RWPE2 (cell line): ENCODE results near the gene AMZ1.

Experiments
- ATAC-seq: fragments of 200-7000 bp; cut with Tn5 transposase; 3 replicates; pipeline ENCODE4 v1.9.1; 2021; ENCODE audit warnings: low read depth
- DNase-seq: peaks from one replicate; pipeline ENCODE4 v3.0.0-alpha.2; 2020; ENCODE audit warnings: low spot score
- H3K27ac ChIP-seq: fragments of 450-650 bp; 2 replicates; pipeline ENCODE4 v1.5.1; 2017; ENCODE audit warnings: mild to moderate bottlenecking; ENCODE audit not compliant: poor library complexity, severe bottlenecking
- H3K27me3 ChIP-seq: fragments of 250-450 bp; sonication (Bioruptor Pico); 2 replicates; pipeline ENCODE4 v1.5.1; 2021; ENCODE audit warnings: mild to moderate bottlenecking, moderate library complexity; ENCODE audit not compliant: insufficient read depth, poor library complexity, severe bottlenecking
- H3K36me3 ChIP-seq: fragments of 250-450 bp; sonication (Bioruptor Pico); 2 replicates; pipeline ENCODE4 v1.5.1; 2020; ENCODE audit warnings: low read depth, mild to moderate bottlenecking, moderate library complexity
- H3K4me1 ChIP-seq: fragments of 250-450 bp; sonication (Bioruptor Pico); 2 replicates; pipeline ENCODE4 v1.5.1; 2021; ENCODE audit warnings: mild to moderate bottlenecking, moderate library complexity; ENCODE audit not compliant: insufficient read depth, poor library complexity, severe bottlenecking
- H3K4me3 ChIP-seq: fragments of 250-450 bp; sonication (Bioruptor Pico); 2 replicates; pipeline ENCODE4 v1.5.1; 2021; ENCODE audit warnings: mild to moderate bottlenecking, moderate library complexity; ENCODE audit not compliant: severe bottlenecking
- H3K9me3 ChIP-seq: fragments of 250-450 bp; sonication (Bioruptor Pico); 2 replicates; pipeline ENCODE4 v1.5.1; 2021; ENCODE audit warnings: mild to moderate bottlenecking, moderate library complexity; ENCODE audit not compliant: severe bottlenecking
- TF ChIP-seq, protein P1 (sequence below): fragments of 450-650 bp; IDR thresholded peaks from one replicate; pipeline ENCODE4 v1.5.1; 2017; ENCODE audit warnings: mild to moderate bottlenecking, moderate library complexity; ENCODE audit not compliant: poor library complexity, severe bottlenecking

The AMZ1 gene, protein sequence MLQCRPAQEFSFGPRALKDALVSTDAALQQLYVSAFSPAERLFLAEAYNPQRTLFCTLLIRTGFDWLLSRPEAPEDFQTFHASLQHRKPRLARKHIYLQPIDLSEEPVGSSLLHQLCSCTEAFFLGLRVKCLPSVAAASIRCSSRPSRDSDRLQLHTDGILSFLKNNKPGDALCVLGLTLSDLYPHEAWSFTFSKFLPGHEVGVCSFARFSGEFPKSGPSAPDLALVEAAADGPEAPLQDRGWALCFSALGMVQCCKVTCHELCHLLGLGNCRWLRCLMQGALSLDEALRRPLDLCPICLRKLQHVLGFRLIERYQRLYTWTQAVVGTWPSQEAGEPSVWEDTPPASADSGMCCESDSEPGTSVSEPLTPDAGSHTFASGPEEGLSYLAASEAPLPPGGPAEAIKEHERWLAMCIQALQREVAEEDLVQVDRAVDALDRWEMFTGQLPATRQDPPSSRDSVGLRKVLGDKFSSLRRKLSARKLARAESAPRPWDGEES

DNA sequence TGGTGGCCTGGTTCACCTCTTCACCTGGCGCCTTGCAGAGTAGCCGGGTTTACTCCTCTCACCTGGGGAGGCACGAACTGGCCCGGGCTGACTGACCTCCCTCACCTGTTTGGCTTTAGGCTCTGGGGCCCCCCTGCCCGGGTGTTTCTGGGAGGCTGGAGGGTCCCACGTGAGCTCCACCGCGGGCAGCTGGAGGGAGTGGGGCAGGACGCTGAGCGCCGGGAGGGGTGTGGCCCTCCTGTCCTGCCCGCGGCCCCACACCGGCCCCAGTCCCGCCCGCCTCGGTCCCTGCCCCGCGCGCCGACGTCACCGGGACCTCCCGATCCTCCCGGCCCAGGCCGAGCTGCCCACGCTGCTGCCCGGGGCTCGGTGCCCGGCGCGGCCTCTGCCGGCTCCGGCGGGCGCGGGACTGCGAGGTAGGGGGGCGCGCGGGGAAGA, at the start of gene AMZ1:
AMZ1 (plus strand) TSS at position 322 of the 438 bp plus-strand sequence. CDS start 12,250 bp downstream, outside the sequence.
- ATAC-seq (peak; percentile 49), DNase-seq (no peak)
- TF ChIP-seq, protein P1, sequence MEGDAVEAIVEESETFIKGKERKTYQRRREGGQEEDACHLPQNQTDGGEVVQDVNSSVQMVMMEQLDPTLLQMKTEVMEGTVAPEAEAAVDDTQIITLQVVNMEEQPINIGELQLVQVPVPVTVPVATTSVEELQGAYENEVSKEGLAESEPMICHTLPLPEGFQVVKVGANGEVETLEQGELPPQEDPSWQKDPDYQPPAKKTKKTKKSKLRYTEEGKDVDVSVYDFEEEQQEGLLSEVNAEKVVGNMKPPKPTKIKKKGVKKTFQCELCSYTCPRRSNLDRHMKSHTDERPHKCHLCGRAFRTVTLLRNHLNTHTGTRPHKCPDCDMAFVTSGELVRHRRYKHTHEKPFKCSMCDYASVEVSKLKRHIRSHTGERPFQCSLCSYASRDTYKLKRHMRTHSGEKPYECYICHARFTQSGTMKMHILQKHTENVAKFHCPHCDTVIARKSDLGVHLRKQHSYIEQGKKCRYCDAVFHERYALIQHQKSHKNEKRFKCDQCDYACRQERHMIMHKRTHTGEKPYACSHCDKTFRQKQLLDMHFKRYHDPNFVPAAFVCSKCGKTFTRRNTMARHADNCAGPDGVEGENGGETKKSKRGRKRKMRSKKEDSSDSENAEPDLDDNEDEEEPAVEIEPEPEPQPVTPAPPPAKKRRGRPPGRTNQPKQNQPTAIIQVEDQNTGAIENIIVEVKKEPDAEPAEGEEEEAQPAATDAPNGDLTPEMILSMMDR = no peak
- Histone ChIP-seq H3K27me3 (peaks cover 20% of the 10 kb centered on the region), H3K27ac (no peak within 1 kb of the TSS), H3K4me1 (no peaks in the 10 kb centered on the region), H3K4me3 (peak within 1 kb of the TSS; percentile 16), H3K36me3 (no peaks in the 10 kb centered on the region), H3K9me3 (no peaks in the 10 kb centered on the region)

DNA sequence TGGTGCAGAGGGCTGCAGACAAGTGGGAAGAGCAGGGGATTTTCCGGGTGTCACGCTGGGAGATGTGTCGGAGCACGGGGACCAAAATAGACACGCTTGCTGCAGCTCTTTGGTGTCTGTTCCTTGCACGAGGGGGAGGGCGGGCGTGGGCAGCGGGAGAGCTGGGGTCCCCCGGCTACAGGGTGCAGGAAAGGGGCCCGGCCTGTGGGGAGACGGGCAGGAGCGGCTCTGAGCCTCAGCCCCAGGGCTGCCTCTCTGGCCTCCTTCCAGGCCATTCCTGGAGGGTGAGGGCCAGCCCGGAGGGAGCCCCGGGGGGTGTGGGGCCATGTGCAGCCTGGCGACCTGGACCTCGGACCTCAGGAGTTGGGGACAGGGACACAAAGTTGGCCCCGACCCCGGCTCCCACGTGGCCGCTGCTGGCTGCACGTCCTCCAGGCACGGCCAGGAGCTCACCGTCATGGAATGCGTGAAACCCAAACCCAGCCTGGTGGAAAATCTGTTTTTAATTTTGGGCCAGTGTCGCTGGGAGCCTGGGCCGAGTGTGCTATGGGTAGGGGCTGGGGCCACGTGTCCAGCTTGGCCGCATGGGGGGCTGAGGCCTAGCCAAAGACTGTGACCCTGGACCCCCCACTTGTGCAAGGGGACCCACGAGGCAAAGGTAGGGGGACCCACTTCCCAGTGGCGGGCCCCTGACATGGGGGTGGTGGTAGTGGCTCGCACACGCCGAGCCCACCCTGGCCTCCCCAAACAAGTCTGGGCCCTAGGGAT, 49.6 kb upstream of the AMZ1 start:
- DNase-seq = no peak
- no peaks in the 10 kb centered on the region for H3K27me3 ChIP-seq
- H3K27ac ChIP-seq = no peak overlapping the region
- no peak for ATAC-seq
- no peaks in the 10 kb centered on the region for H3K36me3 ChIP-seq
- peaks cover 10% of the 10 kb centered on the region for H3K4me1 ChIP-seq
- H3K9me3 ChIP-seq = no peaks in the 10 kb centered on the region
- H3K4me3 ChIP-seq = no peak overlapping the region
- TF ChIP-seq, protein P1 = no peak

DNA sequence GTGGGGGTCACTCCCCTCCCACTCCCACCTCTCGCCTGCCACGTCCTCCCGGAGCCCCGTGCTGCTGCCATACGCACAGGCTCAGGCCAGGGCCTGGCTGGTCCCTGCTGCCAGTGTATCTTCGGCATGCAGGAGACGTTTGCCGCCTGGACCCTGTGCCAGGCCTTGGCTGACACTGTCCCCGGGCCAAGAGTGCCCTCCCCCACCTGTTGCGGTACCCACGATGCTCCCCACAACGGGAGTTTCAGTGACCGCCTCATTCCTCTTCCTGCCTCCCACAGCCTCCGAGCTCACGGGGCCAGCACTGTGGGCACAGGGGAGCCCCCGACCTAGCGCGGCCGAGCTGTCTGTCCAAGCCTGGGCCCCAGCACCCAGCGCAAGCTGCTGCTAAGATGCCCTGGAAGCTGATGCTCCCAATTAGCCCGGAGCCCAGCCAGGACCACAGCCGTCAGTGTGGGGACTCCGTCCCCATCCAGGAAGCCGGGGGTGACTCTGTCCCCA, 48.8 kb upstream of the AMZ1 start:
- Histone ChIP-seq H3K4me3 (no peak overlapping the region), H3K4me1 (peaks cover 6% of the 10 kb centered on the region), H3K27ac (no peak overlapping the region), H3K27me3 (no peaks in the 10 kb centered on the region), H3K9me3 (no peaks in the 10 kb centered on the region), H3K36me3 (no peaks in the 10 kb centered on the region)
- TF ChIP-seq, protein P1 = no peak
- ATAC-seq (no peak), DNase-seq (no peak)

DNA sequence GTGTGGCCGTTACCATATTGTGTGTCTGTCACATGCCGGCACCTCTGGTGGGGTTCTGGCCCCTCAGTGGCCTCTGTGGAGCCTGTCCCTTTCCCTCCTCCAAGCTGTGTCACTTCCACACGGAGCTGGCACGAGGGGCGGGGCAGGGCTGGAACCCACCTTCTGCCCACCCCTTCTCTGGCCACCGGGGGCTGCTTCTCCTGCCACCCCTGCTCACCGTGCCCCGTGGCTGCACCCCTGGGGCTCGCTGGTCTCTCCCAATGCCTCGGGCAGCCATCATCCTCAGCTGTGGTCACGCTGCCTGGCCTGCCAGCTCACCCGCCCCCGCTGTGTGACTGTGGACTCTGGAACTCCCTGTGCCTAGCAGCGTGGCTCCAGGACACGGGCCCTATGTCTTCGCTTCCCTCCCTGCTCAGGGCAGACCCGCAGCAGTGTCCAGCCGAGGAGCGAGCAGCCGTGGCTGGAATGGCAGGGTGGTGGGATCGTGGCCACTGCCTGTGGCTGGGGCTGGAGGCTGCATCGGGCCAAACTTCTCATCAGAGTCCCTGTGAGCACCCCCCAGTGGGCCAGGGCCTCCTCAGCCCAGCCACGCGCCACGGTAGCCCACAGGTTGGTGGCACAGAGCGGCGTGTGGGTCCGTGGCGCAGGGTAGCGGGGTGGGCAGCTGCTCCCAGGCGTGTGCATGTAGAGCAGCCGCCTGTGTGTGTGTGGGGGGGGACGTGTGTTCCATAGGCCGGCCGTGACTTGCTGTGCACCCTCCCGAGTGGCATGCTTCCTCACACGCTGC, 48.1 kb upstream of the AMZ1 start:
- Histone ChIP-seq H3K4me3 (no peak overlapping the region), H3K9me3 (no peaks in the 10 kb centered on the region), H3K36me3 (no peaks in the 10 kb centered on the region), H3K27ac (no peak overlapping the region), H3K4me1 (peaks cover 6% of the 10 kb centered on the region), H3K27me3 (no peaks in the 10 kb centered on the region)
- ATAC-seq = no peak
- no peak for DNase-seq
- TF ChIP-seq, protein P1 = no peak
